Measurements from ENCODE around the gene PTPN1. TPM values are rescaled to one million over a fixed set of nuclear protein-coding genes. Genes with fewer than 3 reads are reported as not detected.

The PTPN1 gene
- total and polyA plus RNA-seq, 2 of the 13 experiments (the other 11 are each of a cell fraction or from before 2014, with no cell fraction given) = 17.7 to 37.2 TPM

- TF ChIP-seq ZNF646 (CRISPR knock-in tag; IDR thresholded peaks at IDR 0.05) (0 out of 2 replicates have a peak, but pooled peaks have one; percentile 9), JUN (CRISPR knock-in tag; IDR thresholded peaks at IDR 0.05) (no peak), CENPX (CRISPR knock-in tag; IDR thresholded peaks at IDR 0.05) (no peak), TEAD2 (CRISPR knock-in tag; IDR thresholded peaks at IDR 0.05) (no peak), ASH2L (IDR thresholded peaks at IDR 0.05; ENCODE audit: insufficient read length, low read depth, low read length) (no peak), SP5 (CRISPR knock-in tag; IDR thresholded peaks at IDR 0.05; ENCODE audit: borderline replicate concordance, low read depth) (0 out of 2 replicates have a peak, but pooled peaks have one; percentile 18), ZNF414 (CRISPR knock-in tag; IDR thresholded peaks at IDR 0.05) (no peak), LRRFIP1 (CRISPR knock-in tag; conservative IDR thresholded peaks at IDR 0.05) (no peak), HNRNPK (IDR thresholded peaks at IDR 0.05; ENCODE audit: low read depth, low read length, poor library complexity, severe bottlenecking) (no peak), ZNF670 (CRISPR knock-in tag; IDR thresholded peaks at IDR 0.05; ENCODE audit: borderline replicate concordance) (no peak), ATF3 (CRISPR knock-in tag; IDR thresholded peaks at IDR 0.05) (0 out of 2 replicates have a peak, but pooled peaks have one; percentile 37), NR2F1 (CRISPR knock-in tag; IDR thresholded peaks at IDR 0.05) (peak in 1 of 2 experiments; percentile 38; a peak in 1 of 4 replicates), ZNF343 (CRISPR knock-in tag; IDR thresholded peaks at IDR 0.05) (no peak), MAF1 (CRISPR knock-in tag; IDR thresholded peaks at IDR 0.05; ENCODE audit: borderline replicate concordance) (no peak), TBX3 (IDR thresholded peaks at IDR 0.05; ENCODE audit: borderline replicate concordance) (no peak), TCF7 (IDR thresholded peaks at IDR 0.05; ENCODE audit: low read depth) (no peak), HOMEZ (CRISPR knock-in tag; IDR thresholded peaks at IDR 0.05; ENCODE audit: low read depth) (no peak), RFX3 (CRISPR knock-in tag; IDR thresholded peaks at IDR 0.05) (no peak), HDAC1 (CRISPR knock-in tag; IDR thresholded peaks at IDR 0.05) (no peak)
These were observed 40.4 kb upstream of the PTPN1 start (continued) for GRCh38 chr20:50469796-50470195.
